Skeletal muscle tissue (tissue), 4 donors: ENCODE data around the gene PTK6. TPM values are rescaled to one million over a fixed set of nuclear protein-coding genes. Genes with fewer than 3 reads are reported as not detected.
"Not testable (repeated sequence)": the region's sequence is repeated elsewhere in the genome, so short reads cannot be mapped to it uniquely, and the experiment has no call there.

Source experiments
- H3K27ac ChIP-seq: one replicate; pipeline ENCODE4 v1.7.0; 2013; ENCODE audit warnings: mild to moderate bottlenecking, low read depth, low read length, inconsistent platforms
- H3K27me3 ChIP-seq, 3 donors: one replicate each; pipeline ENCODE4 v1.7.0; 2013; ENCODE audit warnings: low read length in 3 of 3; ENCODE audit not compliant: control insufficient read depth in 3 of 3, insufficient read depth in 3 of 3
- H3K36me3 ChIP-seq, 3 donors: one replicate each; pipeline ENCODE4 v1.7.0; 2013; ENCODE audit warnings: low read length in 3 of 3; ENCODE audit not compliant: control insufficient read depth in 3 of 3, insufficient read depth in 3 of 3
- H3K4me1 ChIP-seq, 3 donors: one replicate each; pipeline ENCODE4 v1.7.0; 2013; ENCODE audit warnings: low read length in 3 of 3, mild to moderate bottlenecking in 3 of 3; ENCODE audit not compliant: control insufficient read depth in 3 of 3, insufficient read depth in 3 of 3
- H3K4me3 ChIP-seq, 3 donors: one replicate each; pipeline ENCODE4 v1.7.0; 2013; ENCODE audit warnings: low read length in 3 of 3
- H3K9ac ChIP-seq, 3 donors: one replicate each; pipeline ENCODE4 v1.7.0; 2013; ENCODE audit warnings: low read length in 3 of 3, mild to moderate bottlenecking in 3 of 3, moderate library complexity in 2 of 3, low read depth in 1 of 3
- H3K9me3 ChIP-seq, 3 donors: one replicate each; pipeline ENCODE4 v1.7.0; 2013; ENCODE audit warnings: low read length in 3 of 3; ENCODE audit not compliant: control insufficient read depth in 3 of 3
- total RNA-seq: library from RNA; depleted of rRNA; stranded (reverse); fragments of >200 nt; gene quantifications from one replicate; pipeline ENCODE4 v1.2.3, GENCODE V29; 2014
- donor health status: Osteomylitis.

The PTK6 gene
- total RNA-seq, 1 donor from 2014 or later = not detected

GRCh38 chr20:63481503-63481902 lies 55.7 kb downstream of the PTK6 start:
- H3K9ac ChIP-seq = no peak overlapping the region
- H3K4me3 ChIP-seq = no peak overlapping the region
- no peaks in the 10 kb centered on the region for H3K9me3 ChIP-seq
- no peaks in the 10 kb centered on the region for H3K36me3 ChIP-seq
- H3K4me1 ChIP-seq = peaks cover 0 to 11% (median 6%) of the 10 kb centered on the region in 3 donors
- H3K27me3 ChIP-seq = peaks cover 34 to 46% (median 40%) of the 10 kb centered on the region in 3 donors
- H3K27ac ChIP-seq = no peak overlapping the region

- not testable (repeated sequence) for H3K4me3 ChIP-seq, H3K36me3 ChIP-seq, H3K27ac ChIP-seq, H3K9me3 ChIP-seq, H3K9ac ChIP-seq
- Histone ChIP-seq H3K4me1 (peaks cover 0 to 11% (median 6%) of the 10 kb centered on the region in 3 donors), H3K27me3 (peaks cover 46 to 60% (median 47%) of the 10 kb centered on the region in 3 donors)
These were observed 57.3 kb downstream of the PTK6 start for GRCh38 chr20:63479695-63480419.

GRCh38 chr20:63478346-63479302 lies 58.6 kb downstream of the PTK6 start:
- Histone ChIP-seq H3K27ac (no peak overlapping the region), H3K4me1 (peaks cover 0 to 11% (median 6%) of the 10 kb centered on the region in 3 donors), H3K36me3 (no peaks in the 10 kb centered on the region), H3K27me3 (peaks cover 57 to 72% (median 59%) of the 10 kb centered on the region in 3 donors), H3K9ac (no peak overlapping the region), H3K9me3 (no peaks in the 10 kb centered on the region), H3K4me3 (no peak overlapping the region)

Other genes starting within 250 kb of the PTK6 start
- gene COL20A1, start 244.2 kb downstream of the PTK6 start, total RNA-seq = 2.6 TPM
- 0.52 TPM for gene CHRNA4, start 176.0 kb downstream of the PTK6 start, total RNA-seq
- 1.6 TPM for gene KCNQ2, start 64.7 kb downstream of the PTK6 start, total RNA-seq
- 255 TPM for gene EEF1A2, start 38.3 kb downstream of the PTK6 start, total RNA-seq
- 24.0 TPM for gene PPDPF, start 16.6 kb downstream of the PTK6 start, total RNA-seq
- not detected for gene SRMS, start 10.4 kb upstream of the PTK6 start, total RNA-seq
- gene FNDC11, start 16.8 kb upstream of the PTK6 start, total RNA-seq = 0.52 TPM
- 12.5 TPM for gene HELZ2, start 36.9 kb upstream of the PTK6 start, total RNA-seq
- 5.7 TPM for gene GMEB2, start 89.7 kb upstream of the PTK6 start, total RNA-seq
- 10.4 TPM for gene STMN3, start 116.0 kb upstream of the PTK6 start, total RNA-seq
- gene RTEL1, start 120.9 kb upstream of the PTK6 start, total RNA-seq = 4.7 TPM
- gene TNFRSF6B, start 159.3 kb upstream of the PTK6 start, total RNA-seq = not detected
- 13.0 TPM for gene ARFRP1, start 170.6 kb upstream of the PTK6 start, total RNA-seq
- gene ZGPAT, start 170.7 kb upstream of the PTK6 start, total RNA-seq = 6.8 TPM
- gene LIME1, start 199.3 kb upstream of the PTK6 start, total RNA-seq = 0.52 TPM
- gene SLC2A4RG, start 202.4 kb upstream of the PTK6 start, total RNA-seq = 10.4 TPM